Endothelial cell of umbilical vein (primary cell): ENCODE data around the gene SLC23A2. TPM values are rescaled to one million over a fixed set of nuclear protein-coding genes. Genes with fewer than 3 reads are reported as not detected.

Experiments
- BruUV-seq: library from RNA; stranded (reverse); fragments of 400-500 nt; replicated peaks from 2 replicates; lab custom pipeline; 2021; lab: Mats Ljungman, UMichigan
- CTCF ChIA-PET: fragments of 300-600, 350-600 bp; sonication (Branson Sonifier 250); formaldehyde crosslinking; loops from one replicate; lab custom pipeline; 2021; ENCODE audit warnings: antibody characterized with exemption, inconsistent platforms; lab: Charles Lee
- POLR2A ChIA-PET: fragments of 300-600, 350-600 bp; sonication (Branson Sonifier 250); formaldehyde crosslinking; loops from one replicate; lab custom pipeline; 2021; ENCODE audit warnings: antibody characterized with exemption, inconsistent platforms; lab: Charles Lee
- DNase-seq: peaks from one replicate; pipeline ENCODE4 v3.0.0-alpha.2; 2011; ENCODE audit warnings: low read depth, low spot score
- FAIRE-seq: peaks from 2 replicates; lab custom pipeline; 2011; peaks lifted over from hg19 to GRCh38; lab: Jason Lieb, UNC
- H2AFZ ChIP-seq: 2 replicates; pipeline ENCODE4 v1.6.0; 2012; ENCODE audit warnings: low read depth, low read length, control low read depth, inconsistent platforms
- H3K27ac ChIP-seq: 2 replicates; pipeline ENCODE4 v1.5.1; 2011; ENCODE audit warnings: low read depth, mild to moderate bottlenecking, control low read depth, low read length, moderate library complexity; ENCODE audit not compliant: insufficient read depth
- H3K27me3 ChIP-seq, 2 experiments: 2 replicates each; pipeline versions ENCODE4 v1.6.0 to v1.6.1; 2011; ENCODE audit warnings: low read length in 2 of 2, mixed read lengths in 1 of 2; ENCODE audit not compliant: control insufficient read depth in 2 of 2, insufficient read depth in 2 of 2
- H3K36me3 ChIP-seq, 2 experiments: 2 replicates in 1 of 2; 3 replicates in 1 of 2; pipeline ENCODE4 v1.5.1; 2011; ENCODE audit warnings: low read length in 2 of 2, mild to moderate bottlenecking in 1 of 2, moderate library complexity in 1 of 2; ENCODE audit not compliant: control insufficient read depth in 2 of 2, insufficient read depth in 2 of 2; ENCODE audit errors: extremely low read depth in 1 of 2
- H3K4me1 ChIP-seq: 3 replicates; pipeline ENCODE4 v1.5.1; 2011; ENCODE audit warnings: mild to moderate bottlenecking, low read length; ENCODE audit not compliant: control insufficient read depth, insufficient read depth; ENCODE audit errors: extremely low read depth
- H3K4me2 ChIP-seq: 2 replicates; pipeline ENCODE4 v1.6.1; 2011; ENCODE audit warnings: low read length, control low read depth, mixed read lengths; ENCODE audit not compliant: insufficient read depth
- H3K4me3 ChIP-seq, 3 experiments: fragments of 200-600 bp in 1 of 3; sonication (generic), shearing (Covaris generic) in 1 of 3; replicated peaks in 1 of 3; 2 replicates each; pipeline ENCODE4 v1.5.1; 2011 to 2016; ENCODE audit warnings: control low read depth in 3 of 3, low read length in 3 of 3, mild to moderate bottlenecking in 2 of 3, inconsistent platforms in 1 of 3, low read depth in 1 of 3, moderate library complexity in 1 of 3; ENCODE audit not compliant: insufficient read depth in 1 of 3
- H3K79me2 ChIP-seq: 2 replicates; pipeline ENCODE4 v1.6.0; 2012; ENCODE audit warnings: low read length, inconsistent platforms; ENCODE audit not compliant: control insufficient read depth, insufficient read depth
- H3K9ac ChIP-seq: replicated peaks from 2 replicates; pipeline ENCODE3; 2011; ENCODE audit warnings: low read length, control low read depth; ENCODE audit not compliant: insufficient read depth; ENCODE audit errors: extremely low read depth
- H3K9me1 ChIP-seq: replicated peaks from 3 replicates; pipeline ENCODE4 v1.6.0; 2011; ENCODE audit warnings: mild to moderate bottlenecking, low read length; ENCODE audit not compliant: control insufficient read depth, insufficient read depth; ENCODE audit errors: extremely low read depth
- H3K9me3 ChIP-seq: replicated peaks from 2 replicates; pipeline ENCODE4 v1.5.1; 2012; ENCODE audit warnings: low read length, inconsistent platforms; ENCODE audit not compliant: control insufficient read depth, insufficient read depth
- H4K20me1 ChIP-seq: replicated peaks from 2 replicates; pipeline ENCODE3; 2011; ENCODE audit warnings: mild to moderate bottlenecking, low read length; ENCODE audit not compliant: control insufficient read depth, insufficient read depth; ENCODE audit errors: extremely low read depth
- CTCF ChIP-seq, 2 donors: IDR thresholded peaks; 1 replicate in 1 of 2; 2 replicates in 1 of 2; pipeline ENCODE4 v1.5.1; 2011; ENCODE audit warnings: low read length in 2 of 2, mild to moderate bottlenecking in 2 of 2, moderate library complexity in 2 of 2, control low read depth in 1 of 2, inconsistent platforms in 1 of 2, low read depth in 1 of 2; ENCODE audit not compliant: insufficient read depth in 1 of 2; ENCODE audit errors: extremely low read depth in 1 of 2
- EZH2 ChIP-seq: IDR thresholded peaks from 2 replicates; pipeline ENCODE4 v1.6.1; 2012; ENCODE audit warnings: borderline replicate concordance, low read depth, mild to moderate bottlenecking, moderate library complexity, low read length, inconsistent platforms; ENCODE audit not compliant: severe bottlenecking
- FOS ChIP-seq: IDR thresholded peaks from 2 replicates; pipeline ENCODE4 v1.6.1; 2011; ENCODE audit warnings: mild to moderate bottlenecking, low read length, moderate library complexity, borderline replicate concordance; ENCODE audit not compliant: insufficient read depth
- GATA2 ChIP-seq: IDR thresholded peaks from 2 replicates; pipeline ENCODE4 v1.7.0; 2011; ENCODE audit warnings: low read depth, mild to moderate bottlenecking, moderate library complexity, mixed read lengths, low read length; ENCODE audit not compliant: insufficient read length, insufficient read depth
- JUN ChIP-seq: IDR thresholded peaks from 2 replicates; pipeline ENCODE4 v1.6.1; 2011; ENCODE audit warnings: borderline replicate concordance, low read depth; ENCODE audit not compliant: insufficient read length, insufficient read depth
- MAX ChIP-seq: IDR thresholded peaks from 2 replicates; pipeline ENCODE4 v1.6.1; 2011; ENCODE audit not compliant: insufficient read depth, insufficient read length
- MYC ChIP-seq: IDR thresholded peaks from one replicate; pipeline ENCODE4 v1.6.1; 2011; ENCODE audit warnings: mild to moderate bottlenecking, low read depth, low read length
- POLR2A ChIP-seq: IDR thresholded peaks from 2 replicates; pipeline ENCODE4 v1.6.1; 2012; ENCODE audit warnings: low read depth, mild to moderate bottlenecking, control low read depth, low read length
- POLR2AphosphoS5 ChIP-seq: IDR thresholded peaks from 2 replicates; pipeline ENCODE4 v1.6.1; 2012; ENCODE audit warnings: low read depth, mild to moderate bottlenecking, control low read depth, low read length, moderate library complexity; ENCODE audit not compliant: insufficient read depth
- dilution Hi-C: fragments of 300-500 bp; cut with MboI; formaldehyde crosslinking; loops from one replicate; pipeline ENCODE4 v1.15.0; 2019; ENCODE audit warnings: low sequenced_read_pairs; ENCODE audit not compliant: extremely low pct_ligation_motif_present
- intact Hi-C: fragments of 100-400 bp; cut with micrococcal nuclease; formaldehyde crosslinking; loops from one replicate; pipeline ENCODE4 v1.10.0; 2022
- polyA plus RNA-seq, 4 experiments: library from polyadenylated mRNA; depleted of rRNA in 3 of 4; stranded (reverse) in 3 of 4; unstranded in 1 of 4; fragments of >200 nt; gene quantifications; 2 replicates each; pipeline versions ENCODE4 v1.2.1 to v1.2.3, GENCODE V29; 2011 to 2012; ENCODE audit warnings: missing spikeins in 1 of 4
- total RNA-seq: library from RNA; stranded (reverse); gene quantifications from 2 replicates; pipeline ENCODE4 v1.2.3, GENCODE V29; 2021

Gene SLC23A2
- total and polyA plus RNA-seq, 2 donors (not counting 3 experiments of a cell fraction or from before 2014, with no cell fraction given): 24.4 to 24.5 TPM

DNA sequence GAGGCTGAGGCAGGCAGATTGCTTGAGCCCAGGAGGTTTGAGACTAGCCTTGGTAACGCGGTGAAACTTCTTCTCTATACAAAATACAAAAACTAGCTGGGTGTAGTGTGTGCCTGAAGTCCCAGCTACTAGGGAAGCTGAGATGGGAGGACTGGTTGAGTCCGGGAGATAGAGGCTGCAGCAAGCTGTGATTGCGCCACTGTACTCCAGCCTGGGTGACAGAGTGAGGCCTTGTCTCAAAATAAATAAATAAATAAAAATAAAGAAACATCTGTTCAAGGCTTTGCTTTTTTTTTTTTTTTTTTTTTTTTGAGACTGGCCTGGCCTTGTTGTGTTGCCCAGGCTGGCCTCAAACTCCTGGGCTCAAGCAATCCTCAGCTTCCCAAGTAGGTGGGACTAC lies 23.7 kb upstream of the SLC23A2 start:
- Histone ChIP-seq H4K20me1 (no peaks in the 10 kb centered on the region), H3K9me3 (no peaks in the 10 kb centered on the region), H3K36me3 (no peaks in the 10 kb centered on the region), H3K27ac (no peak overlapping the region), H3K79me2 (no peaks in the 10 kb centered on the region), H3K27me3 (no peaks in the 10 kb centered on the region), H2AFZ (no peak overlapping the region), H3K4me2 (no peak overlapping the region), H3K4me3 (no peak overlapping the region), H3K4me1 (peaks cover 10% of the 10 kb centered on the region), H3K9ac (no peak overlapping the region), H3K9me1 (no peaks in the 10 kb centered on the region)
- ChIA-PET CTCF (no interaction called here), POLR2A (no interaction called here)
- no peak for TF ChIP-seq MAX
- no peak for TF ChIP-seq JUN
- no peak for TF ChIP-seq FOS
- no peak for TF ChIP-seq GATA2
- no peak for TF ChIP-seq MYC
- no peak for TF ChIP-seq POLR2AphosphoS5
- no peak for TF ChIP-seq CTCF (IDR thresholded peaks at IDR 0.05; ENCODE audit: extremely low read depth in 1 of 2, insufficient read depth in 1 of 2, low read depth in 1 of 2, low read length in 2 of 2)
- TF ChIP-seq POLR2A: no peak
- TF ChIP-seq EZH2: no peak
- FAIRE-seq (no peak), DNase-seq (no peak)
- dilution Hi-C loops (no loop called here), intact Hi-C loops (no loop called here)
- no TSS peak for BruUV-seq
